H9 (cell line): ENCODE results near the gene KCNMA1. TPM values are rescaled to one million over a fixed set of nuclear protein-coding genes. Genes with fewer than 3 reads are reported as not detected.

Experiments
- DNase-seq: peaks from one replicate; pipeline ENCODE4 v3.0.0-alpha.2; 2017
- H2AFZ ChIP-seq: one replicate; pipeline ENCODE4 v1.6.1; 2013; ENCODE audit warnings: mild to moderate bottlenecking, low read length, control low read depth, moderate library complexity
- H2AK5ac ChIP-seq: 2 replicates; pipeline ENCODE4 v1.6.1; 2013; ENCODE audit warnings: low read length, control low read depth, mixed read lengths; ENCODE audit not compliant: insufficient read length
- H2BK120ac ChIP-seq: one replicate; pipeline ENCODE4 v1.6.1; 2013; ENCODE audit warnings: low read depth, mild to moderate bottlenecking, low read length, control low read depth, inconsistent platforms; ENCODE audit not compliant: poor library complexity, severe bottlenecking
- H2BK12ac ChIP-seq: 2 replicates; pipeline ENCODE4 v1.6.1; 2013; ENCODE audit warnings: low read length, control low read depth, mixed read lengths, low read depth; ENCODE audit not compliant: insufficient read length
- H2BK15ac ChIP-seq: 2 replicates; pipeline ENCODE4 v1.6.1; 2013; ENCODE audit warnings: low read depth, low read length, control low read depth
- H2BK20ac ChIP-seq: one replicate; pipeline ENCODE4 v1.6.1; 2013; ENCODE audit warnings: low read depth, mild to moderate bottlenecking, low read length, control low read depth, inconsistent platforms; ENCODE audit not compliant: poor library complexity, severe bottlenecking
- H2BK5ac ChIP-seq: 2 replicates; pipeline ENCODE4 v1.6.1; 2013; ENCODE audit warnings: low read length, control low read depth, mixed read lengths; ENCODE audit not compliant: insufficient read length
- H3K14ac ChIP-seq: 2 replicates; pipeline ENCODE4 v1.6.1; 2013; ENCODE audit warnings: low read length, control low read depth; ENCODE audit not compliant: insufficient read depth
- H3K18ac ChIP-seq: 2 replicates; pipeline ENCODE4 v1.6.1; 2013; ENCODE audit warnings: low read depth, mild to moderate bottlenecking, mixed read lengths, low read length, control low read depth; ENCODE audit not compliant: insufficient read length
- H3K23ac ChIP-seq: 2 replicates; pipeline ENCODE4 v1.6.1; 2013; ENCODE audit warnings: low read length, control low read depth, mixed read lengths, low read depth; ENCODE audit not compliant: insufficient read length
- H3K23me2 ChIP-seq: 2 replicates; pipeline ENCODE4 v1.6.1; 2013; ENCODE audit warnings: low read depth, mild to moderate bottlenecking, mixed read lengths, low read length, control low read depth; ENCODE audit not compliant: insufficient read length, poor library complexity, severe bottlenecking
- H3K27ac ChIP-seq: 2 replicates; pipeline ENCODE4 v1.5.1; 2013; ENCODE audit warnings: low read length, control low read depth, mixed read lengths, low read depth; ENCODE audit not compliant: insufficient read length
- H3K27me3 ChIP-seq: 2 replicates; pipeline ENCODE4 v1.6.1; 2013; ENCODE audit warnings: low read length, control low read depth, inconsistent platforms; ENCODE audit not compliant: insufficient read depth
- H3K4ac ChIP-seq: 2 replicates; pipeline ENCODE4 v1.6.1; 2013; ENCODE audit warnings: low read depth, mild to moderate bottlenecking, control low read depth, inconsistent platforms, low read length, moderate library complexity
- H3K4me1 ChIP-seq: 2 replicates; pipeline ENCODE4 v1.6.1; 2013; ENCODE audit warnings: low read length, control low read depth, inconsistent platforms; ENCODE audit not compliant: insufficient read depth
- H3K4me2 ChIP-seq: 2 replicates; pipeline ENCODE4 v1.6.1; 2013; ENCODE audit warnings: low read length, control low read depth, mixed read lengths; ENCODE audit not compliant: insufficient read length, insufficient read depth
- H3K56ac ChIP-seq: 2 replicates; pipeline ENCODE4 v1.6.1; 2013; ENCODE audit warnings: low read depth, mild to moderate bottlenecking, mixed read lengths, low read length, control low read depth; ENCODE audit not compliant: insufficient read length
- H3K79me1 ChIP-seq: 2 replicates; pipeline ENCODE4 v1.6.1; 2013; ENCODE audit warnings: low read depth, mild to moderate bottlenecking, moderate library complexity, low read length, control low read depth, inconsistent platforms; ENCODE audit not compliant: insufficient read depth, poor library complexity, severe bottlenecking
- H3K79me2 ChIP-seq: 2 replicates; pipeline ENCODE4 v1.6.1; 2013; ENCODE audit warnings: low read length, control low read depth, inconsistent platforms; ENCODE audit not compliant: insufficient read depth
- H3K9ac ChIP-seq: 2 replicates; pipeline ENCODE4 v1.6.1; 2013; ENCODE audit warnings: low read length, control low read depth, mixed read lengths; ENCODE audit not compliant: insufficient read length; ENCODE audit errors: extremely low read depth
- H3K9me3 ChIP-seq: one replicate; pipeline ENCODE4 v1.6.1; 2013; ENCODE audit warnings: low read depth, low read length, inconsistent platforms; ENCODE audit not compliant: control insufficient read depth
- H3T11ph ChIP-seq: one replicate; pipeline ENCODE4 v1.6.1; 2013; ENCODE audit warnings: mild to moderate bottlenecking, low read length, control low read depth, inconsistent platforms
- H4K20me1 ChIP-seq: one replicate; pipeline ENCODE4 v1.6.1; 2013; ENCODE audit not compliant: control insufficient read depth, insufficient read length, insufficient read depth
- H4K5ac ChIP-seq: 2 replicates; pipeline ENCODE4 v1.6.1; 2013; ENCODE audit warnings: low read depth, mild to moderate bottlenecking, mixed read lengths, low read length, control low read depth; ENCODE audit not compliant: insufficient read length
- H4K8ac ChIP-seq: replicated peaks from 2 replicates; pipeline ENCODE4 v1.6.1; 2013; ENCODE audit warnings: low read length, control low read depth, mixed read lengths, low read depth; ENCODE audit not compliant: insufficient read length
- H4K91ac ChIP-seq: 2 replicates; pipeline ENCODE4 v1.6.1; 2013; ENCODE audit warnings: low read depth, mild to moderate bottlenecking, moderate library complexity, mixed read lengths, low read length, control low read depth; ENCODE audit not compliant: insufficient read length
- H3K27ac Mint-ChIP-seq, 3 experiments: 2 replicates in 2 of 3; 3 replicates in 1 of 3; pipeline ENCODE4 v1.8.0; 2020 to 2021; ENCODE audit warnings: mixed read lengths in 3 of 3, mild to moderate bottlenecking in 1 of 3, moderate library complexity in 1 of 3
- H3K27me3 Mint-ChIP-seq: 2 replicates; pipeline ENCODE4 v1.8.0; 2021; ENCODE audit warnings: low read depth, mild to moderate bottlenecking, moderate library complexity, mixed read lengths
- H3K36me3 Mint-ChIP-seq, 3 experiments: 2 replicates in 2 of 3; 3 replicates in 1 of 3; pipeline ENCODE4 v1.8.0; 2020 to 2021; ENCODE audit warnings: low read depth in 3 of 3, mixed read lengths in 3 of 3; ENCODE audit not compliant: insufficient read depth in 1 of 3
- H3K4me1 Mint-ChIP-seq, 2 experiments: 2 replicates each; pipeline ENCODE4 v1.8.0; 2020; ENCODE audit warnings: mixed read lengths in 2 of 2
- H3K4me3 Mint-ChIP-seq, 2 experiments: 2 replicates in 1 of 2; 3 replicates in 1 of 2; pipeline ENCODE4 v1.8.0; 2020 to 2021; ENCODE audit warnings: mild to moderate bottlenecking in 2 of 2, mixed read lengths in 2 of 2, moderate library complexity in 1 of 2
- H3K9me3 Mint-ChIP-seq, 2 experiments: 2 replicates in 1 of 2; 3 replicates in 1 of 2; pipeline ENCODE4 v1.8.0; 2020; ENCODE audit warnings: mild to moderate bottlenecking in 2 of 2, mixed read lengths in 2 of 2, moderate library complexity in 1 of 2
- CTCF ChIP-seq: fragments of 200-600 bp; sonication (generic); conservative IDR thresholded peaks from 3 replicates; pipeline ENCODE4 v1.8.0; 2021; ENCODE audit warnings: antibody characterized with exemption, mild to moderate bottlenecking
- WGBS: extraction: QIAGEN DNeasy Blood & Tissue Kit; methylation state at CpG from one replicate; pipeline ENCODE4 v1.1.7; 2013; ENCODE audit warnings: missing lambda C conversion rate, low lambda C conversion rate, mixed read lengths; ENCODE audit not compliant: insufficient read length; ENCODE audit errors: extremely low coverage; 5-methylcytosine and 5-hydroxymethylcytosine counted together
- total RNA-seq: library from RNA; stranded (reverse); gene quantifications from 2 replicates; pipeline ENCODE4 v1.2.1, GENCODE V29; 2021

KCNMA1 gene
- total RNA-seq, 1 experiment from 2014 or later, result 2.0 TPM

GRCh38 chr10:76885816-76886215 is 751.8 kb downstream of the KCNMA1 start:
- no peak overlapping the region for H4K5ac ChIP-seq
- H2BK20ac ChIP-seq, result no peak overlapping the region
- no peak overlapping the region for H4K8ac ChIP-seq
- H3K4me1 ChIP-seq, result no peaks in the 10 kb centered on the region
- no CpG with 5 or more reads among the region's 4 CpGs for WGBS
- H3K27me3 ChIP-seq, result no peaks in the 10 kb centered on the region
- no peak overlapping the region for H3K4me3 Mint-ChIP-seq
- H3K36me3 Mint-ChIP-seq, result no peaks in the 10 kb centered on the region
- H3K56ac ChIP-seq, result no peak overlapping the region
- H3K14ac ChIP-seq, result no peak overlapping the region
- no peak overlapping the region for H2BK12ac ChIP-seq
- no peak overlapping the region for H2AFZ ChIP-seq
- no peak overlapping the region for H4K91ac ChIP-seq
- no peak overlapping the region for H3T11ph ChIP-seq
- H3K23me2 ChIP-seq, result no peaks in the 10 kb centered on the region
- no peak overlapping the region for H2AK5ac ChIP-seq
- peaks cover 12 to 14% of the 10 kb centered on the region in 2 experiments; a peak in 3 of 4 replicates for H3K4me1 Mint-ChIP-seq
- no peak overlapping the region for H2BK15ac ChIP-seq
- no peak overlapping the region for H3K18ac ChIP-seq
- no peaks in the 10 kb centered on the region for H4K20me1 ChIP-seq
- no peak for TF ChIP-seq CTCF
- no peaks in the 10 kb centered on the region for H3K9me3 Mint-ChIP-seq
- H3K4me2 ChIP-seq, result no peak overlapping the region
- H3K27ac ChIP-seq, result no peak overlapping the region
- no peak overlapping the region for H2BK5ac ChIP-seq
- no peak overlapping the region for H2BK120ac ChIP-seq
- H3K79me2 ChIP-seq, result no peaks in the 10 kb centered on the region
- H3K79me1 ChIP-seq, result no peaks in the 10 kb centered on the region
- H3K27me3 Mint-ChIP-seq, result no peaks in the 10 kb centered on the region
- DNase-seq, result no peak
- peak overlapping the region in 1 of 3 experiments; percentile 53; a peak in 1 of 7 replicates for H3K27ac Mint-ChIP-seq
- H3K9me3 ChIP-seq, result no peaks in the 10 kb centered on the region
- no peak overlapping the region for H3K4ac ChIP-seq
- H3K23ac ChIP-seq, result no peak overlapping the region
- no peak overlapping the region for H3K9ac ChIP-seq
